ENCODE results near the gene CAMTA1. TPM values are rescaled to one million over a fixed set of nuclear protein-coding genes. Genes with fewer than 3 reads are reported as not detected.

The CAMTA1 gene
- total and polyA plus RNA-seq, 9 of the 15 experiments (the other 6 are each of a cell fraction or from before 2014, with no cell fraction given), result 43.9 to 161 (median 65.9) TPM

DNA sequence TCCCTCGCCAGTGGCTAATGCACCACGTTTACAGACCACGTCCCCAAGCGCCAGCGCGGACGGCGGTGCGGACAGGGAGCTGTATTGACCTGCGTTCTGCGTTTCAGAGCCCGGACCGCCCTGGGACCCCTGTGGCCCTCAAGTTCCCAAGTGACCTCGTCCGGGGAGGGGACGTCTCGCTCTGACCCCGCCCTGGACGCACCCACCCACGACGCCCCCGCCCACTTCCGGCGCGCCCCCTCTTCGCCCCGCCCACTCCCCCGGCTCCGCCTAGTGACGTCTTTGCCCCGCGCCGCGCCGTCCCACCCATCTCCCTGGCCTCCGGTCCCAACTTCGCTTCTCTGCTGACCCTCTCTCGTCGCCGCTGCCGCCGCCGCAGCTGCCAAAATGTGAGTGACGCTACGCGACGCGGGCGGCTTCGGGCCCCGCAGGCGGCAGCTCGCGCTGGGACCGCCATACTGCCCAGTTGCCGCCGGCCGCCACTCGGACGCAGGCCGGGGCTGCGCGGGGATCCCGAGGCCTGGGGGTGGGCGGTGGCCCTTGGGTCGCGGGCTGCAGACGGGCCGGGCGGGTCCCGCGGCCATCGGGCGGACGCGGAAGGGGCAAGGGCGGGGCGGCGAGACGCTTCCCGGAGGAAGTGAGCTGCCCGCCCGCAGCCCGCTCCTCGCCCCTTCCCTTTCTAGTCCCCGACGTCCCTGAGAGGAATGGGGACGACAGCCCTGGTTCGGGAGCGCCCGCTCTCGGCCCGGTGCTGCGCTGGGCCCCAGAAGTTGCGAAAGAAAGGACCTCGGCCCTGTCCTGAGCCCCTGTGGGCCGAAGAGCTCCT is 986.0 kb downstream of the CAMTA1 start, which contains the start of gene VAMP3 (continued):
- TF ChIP-seq SP1 (CRISPR knock-in tag; IDR thresholded peaks at IDR 0.05) (peak; percentile 86), RHOXF2B (CRISPR knock-in tag; conservative IDR thresholded peaks at IDR 0.05) (no peak), ARNT (IDR thresholded peaks at IDR 0.05) (no peak), FOXJ3 (CRISPR knock-in tag; IDR thresholded peaks at IDR 0.05) (no peak), CHD1 (IDR thresholded peaks at IDR 0.05; ENCODE audit: low read length) (no peak), SAP30 (IDR thresholded peaks at IDR 0.05; ENCODE audit: borderline replicate concordance, insufficient read depth, low read depth, low read length, poor library complexity, severe bottlenecking) (peak; percentile 86), ZNF184 (CRISPR knock-in tag; IDR thresholded peaks at IDR 0.05) (no peak), DNMT1 (IDR thresholded peaks at IDR 0.05) (no peak), MBD1 (CRISPR knock-in tag; IDR thresholded peaks at IDR 0.05) (no peak), RAD51 (IDR thresholded peaks at IDR 0.05; ENCODE audit: borderline replicate concordance, low read depth) (no peak), PBX2 (CRISPR knock-in tag; IDR thresholded peaks at IDR 0.05; ENCODE audit: low read depth) (no peak), PBX2 (tag; conservative IDR thresholded peaks at IDR 0.05; ENCODE audit: low read depth) (no peak), ESRRA (IDR thresholded peaks at IDR 0.05; ENCODE audit: borderline replicate concordance, low read depth) (no peak), ZNF282 (CRISPR knock-in tag; IDR thresholded peaks at IDR 0.05) (no peak)
- TF ChIP-seq, protein P1, sequence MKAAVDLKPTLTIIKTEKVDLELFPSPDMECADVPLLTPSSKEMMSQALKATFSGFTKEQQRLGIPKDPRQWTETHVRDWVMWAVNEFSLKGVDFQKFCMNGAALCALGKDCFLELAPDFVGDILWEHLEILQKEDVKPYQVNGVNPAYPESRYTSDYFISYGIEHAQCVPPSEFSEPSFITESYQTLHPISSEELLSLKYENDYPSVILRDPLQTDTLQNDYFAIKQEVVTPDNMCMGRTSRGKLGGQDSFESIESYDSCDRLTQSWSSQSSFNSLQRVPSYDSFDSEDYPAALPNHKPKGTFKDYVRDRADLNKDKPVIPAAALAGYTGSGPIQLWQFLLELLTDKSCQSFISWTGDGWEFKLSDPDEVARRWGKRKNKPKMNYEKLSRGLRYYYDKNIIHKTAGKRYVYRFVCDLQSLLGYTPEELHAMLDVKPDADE (conservative IDR thresholded peaks at IDR 0.05; ENCODE audit: control insufficient read depth, low read depth, low read length), result peak; percentile 71; the same call in 1 of the 2 replicates
- TF ChIP-seq, protein P2, sequence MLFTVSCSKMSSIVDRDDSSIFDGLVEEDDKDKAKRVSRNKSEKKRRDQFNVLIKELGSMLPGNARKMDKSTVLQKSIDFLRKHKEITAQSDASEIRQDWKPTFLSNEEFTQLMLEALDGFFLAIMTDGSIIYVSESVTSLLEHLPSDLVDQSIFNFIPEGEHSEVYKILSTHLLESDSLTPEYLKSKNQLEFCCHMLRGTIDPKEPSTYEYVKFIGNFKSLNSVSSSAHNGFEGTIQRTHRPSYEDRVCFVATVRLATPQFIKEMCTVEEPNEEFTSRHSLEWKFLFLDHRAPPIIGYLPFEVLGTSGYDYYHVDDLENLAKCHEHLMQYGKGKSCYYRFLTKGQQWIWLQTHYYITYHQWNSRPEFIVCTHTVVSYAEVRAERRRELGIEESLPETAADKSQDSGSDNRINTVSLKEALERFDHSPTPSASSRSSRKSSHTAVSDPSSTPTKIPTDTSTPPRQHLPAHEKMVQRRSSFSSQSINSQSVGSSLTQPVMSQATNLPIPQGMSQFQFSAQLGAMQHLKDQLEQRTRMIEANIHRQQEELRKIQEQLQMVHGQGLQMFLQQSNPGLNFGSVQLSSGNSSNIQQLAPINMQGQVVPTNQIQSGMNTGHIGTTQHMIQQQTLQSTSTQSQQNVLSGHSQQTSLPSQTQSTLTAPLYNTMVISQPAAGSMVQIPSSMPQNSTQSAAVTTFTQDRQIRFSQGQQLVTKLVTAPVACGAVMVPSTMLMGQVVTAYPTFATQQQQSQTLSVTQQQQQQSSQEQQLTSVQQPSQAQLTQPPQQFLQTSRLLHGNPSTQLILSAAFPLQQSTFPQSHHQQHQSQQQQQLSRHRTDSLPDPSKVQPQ (CRISPR knock-in tag; IDR thresholded peaks at IDR 0.05; ENCODE audit: borderline replicate concordance), result no peak
